Activated CD4-positive, alpha-beta T cell treated with anti-CD3 and anti-CD28 coated beads for 4 hours (primary cell): ENCODE data around the gene C11orf71.

Experiments used
- DNase-seq, 2 donors: peaks; one replicate each; pipeline ENCODE4 v3.0.0-alpha.2; 2020

Gene C11orf71

GRCh38 chr11:114398303-114398920 is 1.9 kb downstream of the C11orf71 start:
- DNase-seq = no peak

- DNase-seq = no peak
Observed at GRCh38 chr11:114397349-114397982, 2.8 kb downstream of the C11orf71 start.

- no peak for DNase-seq
Observed at GRCh38 chr11:114396916-114397315, 3.4 kb downstream of the C11orf71 start.

GRCh38 chr11:114395736-114396135 is 4.6 kb downstream of the C11orf71 start:
- no peak for DNase-seq

- DNase-seq = no peak
Observed at GRCh38 chr11:114392735-114393667, 7.3 kb downstream of the C11orf71 start.

GRCh38 chr11:114386545-114386944 is 13.8 kb downstream of the C11orf71 start:
- DNase-seq = no peak

GRCh38 chr11:114386131-114386530 is 14.2 kb downstream of the C11orf71 start:
- DNase-seq = no peak

GRCh38 chr11:114384487-114384886 is 15.8 kb downstream of the C11orf71 start:
- DNase-seq = no peak

GRCh38 chr11:114382509-114382908 is 17.8 kb downstream of the C11orf71 start:
- no peak for DNase-seq

- no peak for DNase-seq
Observed at GRCh38 chr11:114379394-114380069, 20.8 kb downstream of the C11orf71 start.

GRCh38 chr11:114377612-114378267 is 22.6 kb downstream of the C11orf71 start:
- no peak for DNase-seq

GRCh38 chr11:114375052-114375451 is 25.3 kb downstream of the C11orf71 start:
- no peak for DNase-seq

GRCh38 chr11:114368918-114369680 is 31.2 kb downstream of the C11orf71 start:
- DNase-seq = no peak

GRCh38 chr11:114367244-114367957 is 32.9 kb downstream of the C11orf71 start:
- DNase-seq = no peak

- no peak for DNase-seq
Observed at GRCh38 chr11:114366331-114367243, 33.7 kb downstream of the C11orf71 start.

- DNase-seq = no peak
Observed at GRCh38 chr11:114362958-114363357, 37.4 kb downstream of the C11orf71 start.

- DNase-seq = no peak
Observed at GRCh38 chr11:114362326-114362725, 38.0 kb downstream of the C11orf71 start.

GRCh38 chr11:114359342-114359741 is 41.0 kb downstream of the C11orf71 start:
- no peak for DNase-seq

- no peak for DNase-seq
Observed at GRCh38 chr11:114358716-114359115, 41.6 kb downstream of the C11orf71 start.

- DNase-seq = no peak
Observed at GRCh38 chr11:114354076-114354475, 46.2 kb downstream of the C11orf71 start.
